Activated CD8-positive, alpha-beta memory T cell treated with anti-CD3 and anti-CD28 coated beads, Interleukin-2, amount 10 ng/mL, durations not matched to agents 7 days and 5 days (primary cell): Measurements from ENCODE around the gene PAFAH2. TPM values are rescaled to one million over a fixed set of nuclear protein-coding genes. Genes with fewer than 3 reads are reported as not detected.

Experiments
- ATAC-seq: fragments of 150-1000 bp; cut with Tn5 transposase; one replicate; pipeline ENCODE4 v1.10.0; 2021; ENCODE audit warnings: moderate library complexity
- CTCF ChIA-PET: fragments of 350-600 bp; sonication (Branson Sonifier 250); formaldehyde crosslinking; loops from one replicate; lab custom pipeline; 2021; ENCODE audit warnings: antibody characterized with exemption; lab: Charles Lee
- DNase-seq: peaks from one replicate; pipeline ENCODE4 v3.0.0-alpha.2; 2020
- H3K27ac Mint-ChIP-seq: one replicate; pipeline ENCODE4 v1.8.0; 2021; ENCODE audit warnings: mild to moderate bottlenecking, mixed read lengths
- H3K27me3 Mint-ChIP-seq: one replicate; pipeline ENCODE4 v1.8.0; 2021; ENCODE audit warnings: mixed read lengths
- H3K36me3 Mint-ChIP-seq: one replicate; pipeline ENCODE4 v1.8.0; 2021; ENCODE audit warnings: mild to moderate bottlenecking, mixed read lengths
- H3K4me1 Mint-ChIP-seq: one replicate; pipeline ENCODE4 v1.8.0; 2021; ENCODE audit warnings: mixed read lengths
- H3K4me3 Mint-ChIP-seq: one replicate; pipeline ENCODE4 v1.8.0; 2021; ENCODE audit warnings: mild to moderate bottlenecking, moderate library complexity, mixed read lengths
- H3K9me3 Mint-ChIP-seq: one replicate; pipeline ENCODE4 v1.8.0; 2022; ENCODE audit warnings: low read depth, mixed read lengths
- total RNA-seq, 2 experiments: library from RNA; stranded (reverse); gene quantifications; one replicate each; pipeline ENCODE4 v1.2.3, GENCODE V29; 2021

PAFAH2 gene
- total RNA-seq, 2 experiments from 2014 or later = 9.0 to 9.2 TPM

DNA sequence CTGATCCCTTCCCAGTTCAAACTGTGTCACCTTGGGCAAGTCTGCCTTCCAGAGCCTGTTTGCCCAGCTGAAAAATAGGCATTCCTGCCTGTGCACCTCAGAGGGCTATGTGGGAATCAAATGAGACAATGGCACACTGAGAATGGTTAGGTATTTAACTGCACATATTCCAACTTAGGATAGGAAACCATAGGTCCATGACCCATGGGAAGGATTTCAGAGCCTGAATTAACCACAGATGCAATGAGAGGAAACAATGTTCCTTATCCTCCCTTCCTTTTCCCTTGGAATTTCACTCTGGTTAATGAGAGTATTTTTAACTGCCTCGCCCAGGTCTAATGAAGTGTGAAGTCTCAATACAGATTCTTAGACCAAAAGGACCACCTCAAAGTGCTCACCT is 12.7 kb downstream of the PAFAH2 start:
- peaks cover 12% of the 10 kb centered on the region for H3K4me1 Mint-ChIP-seq
- CTCF ChIA-PET = no interaction called here
- H3K36me3 Mint-ChIP-seq = peaks cover 36% of the 10 kb centered on the region
- H3K27me3 Mint-ChIP-seq = no peaks in the 10 kb centered on the region
- ATAC-seq (no peak), DNase-seq (no peak)
- H3K9me3 Mint-ChIP-seq = no peaks in the 10 kb centered on the region
- no peak overlapping the region for H3K27ac Mint-ChIP-seq
- H3K4me3 Mint-ChIP-seq = no peak overlapping the region

DNA sequence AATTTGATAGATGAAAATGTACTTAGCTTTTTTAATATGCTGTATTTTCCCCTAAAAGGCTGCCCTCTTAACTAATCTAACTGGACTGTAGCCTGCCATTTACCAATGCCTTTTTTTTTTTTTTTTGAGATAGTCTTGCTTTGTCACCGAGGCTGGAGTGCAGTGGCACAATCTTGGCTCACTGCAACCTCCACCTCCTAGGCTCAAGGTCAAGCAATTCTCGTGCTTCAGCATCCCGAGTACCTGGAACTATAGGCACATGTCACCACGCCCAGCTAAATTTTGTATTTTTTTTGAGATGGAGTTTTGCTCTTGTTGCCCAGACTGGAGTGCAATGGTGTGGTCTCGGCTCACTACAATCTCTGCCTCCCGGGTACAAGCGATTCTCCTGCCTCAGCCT is 18.7 kb downstream of the PAFAH2 start:
- ATAC-seq (no peak), DNase-seq (no peak)
- no peaks in the 10 kb centered on the region for H3K9me3 Mint-ChIP-seq
- peaks cover 33% of the 10 kb centered on the region for H3K36me3 Mint-ChIP-seq
- CTCF ChIA-PET = interaction anchor here (1.3 kb wide), 1 partner anchor 83 kb away, joined by 3 read pairs; no protein-coding TSS in a partner anchor
- no peak overlapping the region for H3K4me3 Mint-ChIP-seq
- H3K27ac Mint-ChIP-seq = no peak overlapping the region
- no peaks in the 10 kb centered on the region for H3K27me3 Mint-ChIP-seq
- no peaks in the 10 kb centered on the region for H3K4me1 Mint-ChIP-seq

- Mint-ChIP-seq H3K4me1 (no peaks in the 10 kb centered on the region), H3K36me3 (peaks cover 30% of the 10 kb centered on the region), H3K9me3 (no peaks in the 10 kb centered on the region), H3K27ac (no peak overlapping the region), H3K27me3 (no peaks in the 10 kb centered on the region), H3K4me3 (no peak overlapping the region)
- DNase-seq (no peak), ATAC-seq (no peak)
- CTCF ChIA-PET = interaction anchor here (1.3 kb wide), 1 partner anchor 83 kb away, joined by 3 read pairs; no protein-coding TSS in a partner anchor
Observed at GRCh38 chr1:25978403-25978802, 19.5 kb downstream of the PAFAH2 start.

GRCh38 chr1:25977801-25978200 is 20.1 kb downstream of the PAFAH2 start:
- no peak overlapping the region for H3K27ac Mint-ChIP-seq
- no peaks in the 10 kb centered on the region for H3K27me3 Mint-ChIP-seq
- no peak for DNase-seq
- CTCF ChIA-PET = interaction anchor here (1.3 kb wide), 1 partner anchor 82 kb away, joined by 3 read pairs; no protein-coding TSS in a partner anchor
- ATAC-seq = no peak
- no peaks in the 10 kb centered on the region for H3K9me3 Mint-ChIP-seq
- H3K36me3 Mint-ChIP-seq = peaks cover 27% of the 10 kb centered on the region
- H3K4me1 Mint-ChIP-seq = no peaks in the 10 kb centered on the region
- no peak overlapping the region for H3K4me3 Mint-ChIP-seq

GRCh38 chr1:25973610-25974321 is 24.1 kb downstream of the PAFAH2 start:
- Mint-ChIP-seq H3K36me3 (peaks cover 20% of the 10 kb centered on the region), H3K4me3 (no peak overlapping the region), H3K27me3 (no peaks in the 10 kb centered on the region), H3K9me3 (no peaks in the 10 kb centered on the region), H3K27ac (no peak overlapping the region), H3K4me1 (peaks cover 13% of the 10 kb centered on the region)
- no peak for DNase-seq
- CTCF ChIA-PET = no interaction called here
- no peak for ATAC-seq

- H3K27ac Mint-ChIP-seq = peak overlapping the region; percentile 78
- ATAC-seq (no peak), DNase-seq (no peak)
- no peak overlapping the region for H3K4me3 Mint-ChIP-seq
- H3K9me3 Mint-ChIP-seq = no peaks in the 10 kb centered on the region
- H3K27me3 Mint-ChIP-seq = no peaks in the 10 kb centered on the region
- H3K4me1 Mint-ChIP-seq = peaks cover 13% of the 10 kb centered on the region
- peaks cover 27% of the 10 kb centered on the region for H3K36me3 Mint-ChIP-seq
- CTCF ChIA-PET = interaction anchor here (1.3 to 2.7 kb wide), 5 partner anchors 21 to 75 kb away, joined by 3 to 10 read pairs (median 5); partner anchors contain the start of gene PAFAH2
Observed at GRCh38 chr1:25971811-25972180, 26.1 kb downstream of the PAFAH2 start.

- Mint-ChIP-seq H3K36me3 (peaks cover 28% of the 10 kb centered on the region), H3K27ac (peak overlapping the region; percentile 78), H3K27me3 (no peaks in the 10 kb centered on the region), H3K4me1 (peaks cover 13% of the 10 kb centered on the region), H3K4me3 (no peak overlapping the region), H3K9me3 (no peaks in the 10 kb centered on the region)
- peak; percentile 80 for ATAC-seq
- CTCF ChIA-PET = interaction anchor here (0.9 to 2.7 kb wide), 6 partner anchors 21 to 75 kb away, joined by 3 to 10 read pairs (median 5); partner anchors contain the start of gene PAFAH2
- DNase-seq = no peak
Observed at GRCh38 chr1:25971066-25971810, 26.6 kb downstream of the PAFAH2 start.

- no peak for DNase-seq
- no peaks in the 10 kb centered on the region for H3K9me3 Mint-ChIP-seq
- peaks cover 12% of the 10 kb centered on the region for H3K4me1 Mint-ChIP-seq
- peaks cover 26% of the 10 kb centered on the region for H3K36me3 Mint-ChIP-seq
- no peaks in the 10 kb centered on the region for H3K27me3 Mint-ChIP-seq
- H3K4me3 Mint-ChIP-seq = no peak overlapping the region
- H3K27ac Mint-ChIP-seq = no peak overlapping the region
- no peak for ATAC-seq
- CTCF ChIA-PET = interaction anchor here (2.4 kb wide), 1 partner anchor 72 kb away, joined by 6 read pairs; no protein-coding TSS in a partner anchor
Observed at GRCh38 chr1:25967308-25967707, 30.6 kb downstream of the PAFAH2 start.

GRCh38 chr1:25959611-25960010 is 38.3 kb downstream of the PAFAH2 start:
- CTCF ChIA-PET = no interaction called here
- Mint-ChIP-seq H3K4me3 (no peak overlapping the region), H3K36me3 (peaks cover 38% of the 10 kb centered on the region), H3K27ac (no peak overlapping the region), H3K4me1 (no peaks in the 10 kb centered on the region), H3K27me3 (no peaks in the 10 kb centered on the region), H3K9me3 (no peaks in the 10 kb centered on the region)
- no peak for DNase-seq
- no peak for ATAC-seq

GRCh38 chr1:25958465-25958864 is 39.4 kb downstream of the PAFAH2 start:
- no peak overlapping the region for H3K27ac Mint-ChIP-seq
- no peak overlapping the region for H3K4me3 Mint-ChIP-seq
- H3K4me1 Mint-ChIP-seq = peaks cover 6% of the 10 kb centered on the region
- CTCF ChIA-PET = interaction anchor here (3.5 kb wide), 1 partner anchor 63 kb away, joined by 8 read pairs; no protein-coding TSS in a partner anchor
- no peak for ATAC-seq
- peaks cover 32% of the 10 kb centered on the region for H3K36me3 Mint-ChIP-seq
- H3K9me3 Mint-ChIP-seq = no peaks in the 10 kb centered on the region
- H3K27me3 Mint-ChIP-seq = no peaks in the 10 kb centered on the region
- no peak for DNase-seq

DNA sequence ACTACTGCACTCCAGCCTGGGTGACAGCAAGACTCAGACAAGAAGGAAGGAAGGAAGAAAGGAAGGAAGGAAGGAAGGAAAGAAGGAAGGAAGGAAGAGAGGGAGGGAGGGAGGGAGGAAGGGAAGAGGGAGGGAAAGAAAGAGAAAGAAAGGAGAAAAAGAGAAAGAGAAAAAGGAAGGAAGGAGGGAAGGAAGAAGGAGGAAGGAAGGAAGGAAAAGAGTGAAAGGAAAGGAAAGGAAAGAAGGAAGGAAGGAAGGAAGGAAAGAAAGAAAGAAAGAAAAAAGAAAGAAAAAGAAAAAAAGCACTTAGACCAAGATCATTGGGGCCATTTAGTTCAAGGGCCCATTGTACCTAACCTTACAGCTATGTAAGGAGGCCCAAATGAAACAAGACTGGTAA is 42.3 kb downstream of the PAFAH2 start:
- Mint-ChIP-seq H3K4me3 (no peak overlapping the region), H3K27ac (no peak overlapping the region), H3K4me1 (peaks cover 6% of the 10 kb centered on the region), H3K27me3 (no peaks in the 10 kb centered on the region), H3K36me3 (peaks cover 18% of the 10 kb centered on the region), H3K9me3 (no peaks in the 10 kb centered on the region)
- CTCF ChIA-PET = interaction anchor here (1.4 to 3.5 kb wide), 2 partner anchors 11 to 60 kb away, joined by 3 to 8 read pairs; no protein-coding TSS in a partner anchor
- ATAC-seq = no peak
- DNase-seq = no peak

DNA sequence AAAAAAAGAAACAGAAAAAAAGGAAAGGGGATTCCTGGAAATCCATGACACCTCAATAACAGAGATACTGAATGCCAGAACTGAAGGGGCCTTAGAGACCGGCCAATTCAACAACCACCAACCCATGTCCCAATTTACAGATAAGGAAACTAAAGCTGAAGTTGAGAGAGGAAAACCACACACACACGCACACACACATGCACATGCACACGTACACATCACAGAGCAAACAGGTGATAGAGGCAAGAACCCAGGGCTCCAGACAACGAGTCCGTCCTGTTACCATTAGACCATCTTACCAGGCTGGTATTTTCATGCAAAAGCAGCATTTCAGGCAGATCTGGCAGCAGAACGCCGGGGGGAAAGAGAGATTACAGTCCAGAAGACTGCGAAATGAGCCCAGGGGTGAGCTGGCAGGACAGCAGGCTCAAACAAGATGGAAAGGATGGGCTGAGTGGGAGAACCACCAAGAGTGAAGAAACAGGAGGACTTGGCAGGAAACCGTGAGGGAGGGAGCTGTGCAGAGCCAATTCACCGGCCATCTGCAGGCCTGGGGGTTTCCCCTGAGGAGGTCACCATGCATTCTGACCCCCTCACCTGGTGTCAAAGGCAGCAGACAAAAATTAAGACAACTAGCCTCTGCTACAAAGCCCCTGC is 43.5 kb downstream of the PAFAH2 start:
- Mint-ChIP-seq H3K4me1 (peaks cover 6% of the 10 kb centered on the region), H3K36me3 (peaks cover 9% of the 10 kb centered on the region), H3K27ac (no peak overlapping the region), H3K4me3 (no peak overlapping the region), H3K27me3 (no peaks in the 10 kb centered on the region), H3K9me3 (no peaks in the 10 kb centered on the region)
- DNase-seq = no peak
- no peak for ATAC-seq
- CTCF ChIA-PET = interaction anchor here (0.6 kb wide), 1 partner anchor 1243 kb away, joined by 3 read pairs; no protein-coding TSS in a partner anchor

DNA sequence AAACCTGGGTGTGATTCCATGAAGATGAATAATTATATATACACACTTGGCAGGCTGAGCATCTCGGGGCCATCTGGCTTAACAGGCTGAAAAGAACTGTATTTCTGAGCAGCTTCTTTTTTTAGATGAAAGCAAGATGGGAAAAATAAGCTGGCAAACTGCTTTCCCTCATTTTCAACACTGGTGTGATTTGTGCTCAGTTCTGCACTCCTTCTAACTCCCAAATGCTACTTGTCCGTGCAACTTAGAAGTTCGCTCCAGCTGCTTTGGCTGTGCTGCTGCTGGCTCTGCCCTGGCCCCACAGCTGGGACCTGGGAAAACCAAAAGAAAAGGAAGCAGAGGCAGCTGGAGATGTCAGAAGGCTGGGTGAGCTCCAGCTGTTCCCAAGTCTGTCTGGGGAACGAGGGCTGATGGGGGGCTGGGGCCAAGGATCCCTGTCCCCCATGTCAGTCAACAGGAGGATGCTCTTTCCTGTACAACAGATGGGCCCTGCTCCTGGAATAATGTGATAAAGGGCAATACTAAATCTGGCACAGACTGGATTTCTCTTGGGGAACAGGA is 44.9 kb downstream of the PAFAH2 start:
- Mint-ChIP-seq H3K36me3 (peaks cover 3% of the 10 kb centered on the region), H3K4me1 (peaks cover 6% of the 10 kb centered on the region), H3K27ac (no peak overlapping the region), H3K9me3 (no peaks in the 10 kb centered on the region), H3K27me3 (no peaks in the 10 kb centered on the region), H3K4me3 (no peak overlapping the region)
- ATAC-seq = no peak
- no peak for DNase-seq
- CTCF ChIA-PET = no interaction called here
